GM19452 (cell line): ENCODE measurements around the gene HINT2.
A peak's percentile ranks its signal among the peaks of the same experiment; 100 is the strongest.

Source experiments
- ATAC-seq: cut with Tn5 transposase; IDR thresholded peaks from one replicate; pipeline ENCODE4 v1.9.1; 2021; ENCODE audit not compliant: unreplicated experiment

The HINT2 gene

GRCh38 chr9:35814841-35815543, at the start of gene HINT2:
TSS of gene HINT2 (minus strand) at chr9:35815042. CDS start at chr9:35814979, 63 bp downstream.
- peak; percentile 70 for ATAC-seq

- ATAC-seq: no peak
These were observed 48.7 kb upstream of the HINT2 start for GRCh38 chr9:35863583-35863982.

DNA sequence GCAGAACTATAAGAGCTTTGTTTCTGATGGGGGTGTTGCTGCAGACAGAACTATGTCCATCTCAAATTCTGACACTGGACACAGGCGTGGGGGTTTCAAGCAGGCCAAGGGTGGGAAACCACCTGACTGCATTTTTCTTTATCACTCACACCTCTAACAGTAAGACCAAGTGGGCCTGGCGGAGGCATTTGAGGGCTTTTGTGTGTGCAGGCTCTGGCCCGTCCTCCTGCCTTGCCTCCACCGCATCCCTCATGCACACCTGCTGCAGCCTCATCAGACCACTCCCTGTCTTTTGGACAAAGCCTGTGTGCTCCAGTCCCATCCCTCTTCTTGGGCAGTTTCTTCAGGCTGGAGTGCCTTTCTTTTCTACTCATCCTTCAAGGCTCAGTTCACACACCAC, 47.5 kb upstream of the HINT2 start:
- no peak for ATAC-seq

GRCh38 chr9:35861161-35861897, 46.5 kb upstream of the HINT2 start:
- no peak for ATAC-seq

- no peak for ATAC-seq
These were observed 45.1 kb upstream of the HINT2 start for GRCh38 chr9:35859990-35860339.

DNA sequence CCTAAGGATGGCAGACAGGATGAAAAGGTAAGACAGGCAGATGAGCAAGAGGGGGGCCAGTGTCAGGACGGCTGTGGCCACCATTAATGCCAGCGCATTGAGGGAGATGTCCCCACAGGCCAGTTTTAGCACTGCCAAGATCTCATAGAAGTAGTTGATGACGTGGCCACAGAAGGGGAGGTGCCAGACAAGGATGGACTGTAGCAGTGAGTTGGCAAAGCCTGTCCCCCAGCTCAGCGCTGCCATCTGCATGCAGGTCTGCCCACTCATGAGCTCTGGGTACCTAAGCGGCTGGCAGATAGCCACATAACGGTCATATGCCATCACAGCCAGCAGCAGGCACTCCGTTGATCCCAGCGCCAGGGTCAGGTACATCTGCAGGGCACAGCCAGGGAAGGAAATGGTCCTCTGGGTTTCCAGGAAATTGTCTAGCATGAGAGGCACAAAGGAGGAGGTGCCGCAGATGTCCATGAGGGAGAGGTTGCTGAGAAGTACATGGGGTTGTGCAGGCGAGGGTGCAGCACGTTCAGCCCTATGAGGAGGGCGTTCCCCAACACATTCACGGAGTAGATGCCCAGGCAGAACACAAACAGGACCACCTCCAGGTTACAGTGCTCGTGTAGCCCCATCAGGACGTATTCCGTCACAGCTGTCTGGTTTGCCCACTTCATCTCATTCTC, 44.6 kb upstream of the HINT2 start:
- ATAC-seq: no peak

DNA sequence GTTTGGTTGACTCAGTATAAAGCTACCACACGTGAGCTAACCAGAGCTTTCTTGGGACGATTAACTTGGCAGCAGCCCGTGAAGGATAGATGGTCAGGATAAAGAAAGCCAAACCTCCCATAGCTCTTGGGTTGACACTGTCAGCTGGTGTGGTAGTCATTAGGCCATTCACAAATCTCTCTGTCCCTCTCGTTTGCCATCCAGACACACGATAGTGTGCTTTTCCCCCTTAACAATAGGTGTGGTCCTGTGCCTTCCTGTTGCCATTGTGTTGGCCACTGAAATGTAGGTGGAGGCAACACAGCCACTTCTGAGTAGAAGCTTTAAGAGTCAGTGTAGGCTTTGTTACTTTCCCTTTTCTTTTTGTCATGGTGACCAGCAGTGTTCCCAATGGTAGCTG, 43.6 kb upstream of the HINT2 start:
- no peak for ATAC-seq

DNA sequence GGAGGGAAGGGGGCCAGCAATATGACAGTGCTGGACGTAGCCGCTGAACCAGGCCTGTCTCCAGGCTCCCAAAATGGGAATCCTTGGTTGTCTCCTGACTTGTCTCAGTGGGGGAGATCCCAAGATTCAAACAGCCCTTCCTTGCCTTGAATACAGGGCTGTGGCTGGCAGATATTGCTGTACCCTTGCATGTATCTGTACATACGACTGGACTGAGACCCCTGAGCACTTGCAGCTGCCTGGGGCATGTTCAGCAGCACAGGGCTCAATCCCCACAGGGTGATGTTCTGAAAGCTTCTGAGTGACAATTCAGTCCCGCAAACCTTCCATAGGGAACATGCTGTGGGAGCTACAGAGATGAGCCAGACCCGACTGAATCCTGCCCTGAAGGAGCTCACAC, 42.0 kb upstream of the HINT2 start:
- no peak for ATAC-seq

DNA sequence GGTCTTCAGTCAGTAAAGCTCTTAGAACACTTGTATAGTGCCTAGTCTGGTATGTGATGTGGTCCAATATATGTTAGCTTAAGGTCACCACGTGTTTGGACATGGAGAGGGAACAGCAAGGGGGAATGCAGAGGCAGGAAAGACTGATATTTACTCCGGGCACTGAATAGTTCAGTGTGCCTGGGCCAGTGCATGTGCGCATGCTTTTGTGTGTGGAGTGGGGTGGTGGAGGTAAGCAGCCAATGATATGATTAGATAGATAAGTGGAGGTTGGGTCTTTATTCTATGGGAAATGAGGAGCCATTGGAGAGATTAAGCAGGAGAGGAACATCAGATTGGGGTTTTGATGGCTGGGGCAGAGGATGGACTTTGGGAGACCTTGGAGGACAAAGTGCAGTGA, 41.4 kb upstream of the HINT2 start:
- no peak for ATAC-seq

DNA sequence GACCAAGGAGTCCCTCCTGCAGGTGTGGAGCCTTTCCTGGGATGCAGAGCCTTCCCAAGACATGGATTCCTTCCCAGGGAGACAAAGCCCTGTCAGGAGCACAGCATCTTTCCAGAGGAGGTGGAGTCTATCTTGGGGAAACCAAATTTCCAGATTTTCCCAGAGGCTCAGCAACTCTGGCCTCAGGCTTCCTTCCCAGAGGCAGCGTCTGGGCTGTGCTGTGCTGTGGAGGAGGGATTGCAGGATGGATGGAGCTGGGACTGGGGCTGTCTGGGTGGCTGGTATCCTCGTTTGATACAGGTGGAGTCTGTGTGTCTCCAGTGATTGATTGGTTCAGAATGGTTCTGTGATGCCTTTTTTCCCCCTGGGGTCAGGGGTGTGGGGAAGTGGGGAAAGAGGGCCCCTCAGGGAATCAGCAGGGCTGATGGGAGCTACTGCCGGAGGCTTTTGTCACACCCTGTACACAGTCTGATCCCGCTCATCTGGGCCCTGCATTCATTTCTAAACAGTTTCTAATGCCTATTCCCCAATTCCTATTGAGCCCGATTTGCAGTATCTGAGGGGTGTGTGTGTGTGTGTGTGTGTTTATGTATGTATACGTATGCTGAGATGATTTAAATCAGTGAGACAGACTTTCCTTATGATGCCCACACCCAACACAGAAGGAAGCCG, 39.4 kb upstream of the HINT2 start:
- no peak for ATAC-seq

DNA sequence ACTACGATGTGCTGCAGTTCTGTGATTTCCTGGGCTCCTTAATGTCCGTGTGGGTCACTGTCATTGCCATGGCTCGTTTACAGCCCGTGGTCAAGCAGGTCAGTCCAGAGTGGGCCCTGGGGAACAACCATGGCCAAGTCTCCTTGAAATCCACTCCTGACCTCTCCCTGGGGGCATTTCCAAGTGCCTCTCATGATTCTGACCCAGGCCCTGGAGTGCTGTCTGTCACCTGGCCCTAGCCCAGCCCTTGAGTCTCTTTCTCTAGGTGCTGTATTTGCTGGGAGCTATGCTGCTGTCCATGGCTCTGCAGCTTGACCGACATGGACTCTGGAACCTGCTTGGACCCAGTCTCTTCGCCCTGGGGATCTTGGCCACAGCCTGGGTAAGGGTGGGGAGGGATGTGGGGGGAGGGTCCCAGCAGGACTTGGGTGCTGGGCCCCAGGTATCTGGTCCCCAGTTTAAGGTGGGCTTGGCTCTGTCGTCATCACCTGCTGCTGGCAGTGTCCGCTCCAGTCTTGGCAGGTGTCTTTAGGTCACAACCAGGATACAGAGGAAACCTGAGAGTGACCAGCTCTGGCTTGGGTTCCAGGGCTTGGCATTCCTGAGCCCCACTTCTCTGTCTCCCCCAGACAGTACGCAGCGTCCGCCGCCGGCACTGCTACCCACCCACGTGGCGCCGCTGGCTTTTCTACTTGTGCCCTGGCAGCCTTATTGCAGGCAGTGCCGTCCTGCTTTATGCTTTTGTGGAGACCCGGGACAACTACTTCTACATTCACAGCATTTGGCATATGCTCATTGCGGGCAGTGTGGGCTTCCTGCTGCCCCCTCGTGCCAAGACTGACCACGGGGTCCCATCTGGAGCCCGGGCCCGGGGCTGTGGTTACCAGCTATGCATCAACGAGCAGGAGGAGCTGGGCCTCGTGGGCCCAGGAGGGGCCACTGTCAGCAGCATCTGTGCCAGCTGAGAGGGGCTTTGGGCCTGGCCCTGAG, 38.3 kb upstream of the HINT2 start:
- no peak for ATAC-seq

- no peak for ATAC-seq
These were observed 37.5 kb upstream of the HINT2 start for GRCh38 chr9:35852267-35852815.

DNA sequence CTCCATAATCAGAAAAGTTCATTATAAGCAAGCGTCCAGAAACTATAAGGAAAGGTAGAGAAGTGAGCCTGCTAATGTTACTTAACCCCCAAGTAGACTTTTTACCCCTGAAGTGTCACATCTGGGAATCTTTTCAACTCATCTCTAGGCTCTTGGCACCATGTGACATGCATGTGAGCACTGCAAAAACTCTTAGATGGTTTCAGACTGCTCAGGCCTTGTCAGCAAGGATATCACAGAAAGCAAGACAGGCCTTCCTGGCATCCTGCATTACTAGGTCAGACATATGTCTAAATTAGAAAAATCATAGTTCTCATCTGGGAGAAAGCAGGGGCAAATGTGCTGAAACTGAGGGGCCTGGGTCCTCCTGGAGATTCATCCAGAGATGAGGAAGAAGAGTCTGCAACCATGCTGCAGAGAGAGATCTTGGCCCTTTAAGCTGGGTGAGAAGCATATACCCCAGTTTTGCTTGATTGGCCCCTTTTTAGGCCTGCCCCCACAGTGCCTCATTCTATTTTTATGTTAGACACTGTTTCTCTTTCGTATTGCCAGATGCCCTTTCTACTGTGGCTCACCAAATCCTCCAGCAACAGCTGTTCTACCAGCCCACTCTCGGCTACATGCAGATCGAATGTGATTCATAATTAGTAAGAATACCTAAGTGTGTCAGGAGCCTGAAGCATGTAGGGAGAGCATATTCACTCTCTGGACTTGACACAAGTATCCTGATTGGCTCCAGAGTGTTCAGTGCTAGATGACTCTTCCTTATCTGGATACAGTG, 33.1 kb upstream of the HINT2 start:
- ATAC-seq: peak; percentile 88

DNA sequence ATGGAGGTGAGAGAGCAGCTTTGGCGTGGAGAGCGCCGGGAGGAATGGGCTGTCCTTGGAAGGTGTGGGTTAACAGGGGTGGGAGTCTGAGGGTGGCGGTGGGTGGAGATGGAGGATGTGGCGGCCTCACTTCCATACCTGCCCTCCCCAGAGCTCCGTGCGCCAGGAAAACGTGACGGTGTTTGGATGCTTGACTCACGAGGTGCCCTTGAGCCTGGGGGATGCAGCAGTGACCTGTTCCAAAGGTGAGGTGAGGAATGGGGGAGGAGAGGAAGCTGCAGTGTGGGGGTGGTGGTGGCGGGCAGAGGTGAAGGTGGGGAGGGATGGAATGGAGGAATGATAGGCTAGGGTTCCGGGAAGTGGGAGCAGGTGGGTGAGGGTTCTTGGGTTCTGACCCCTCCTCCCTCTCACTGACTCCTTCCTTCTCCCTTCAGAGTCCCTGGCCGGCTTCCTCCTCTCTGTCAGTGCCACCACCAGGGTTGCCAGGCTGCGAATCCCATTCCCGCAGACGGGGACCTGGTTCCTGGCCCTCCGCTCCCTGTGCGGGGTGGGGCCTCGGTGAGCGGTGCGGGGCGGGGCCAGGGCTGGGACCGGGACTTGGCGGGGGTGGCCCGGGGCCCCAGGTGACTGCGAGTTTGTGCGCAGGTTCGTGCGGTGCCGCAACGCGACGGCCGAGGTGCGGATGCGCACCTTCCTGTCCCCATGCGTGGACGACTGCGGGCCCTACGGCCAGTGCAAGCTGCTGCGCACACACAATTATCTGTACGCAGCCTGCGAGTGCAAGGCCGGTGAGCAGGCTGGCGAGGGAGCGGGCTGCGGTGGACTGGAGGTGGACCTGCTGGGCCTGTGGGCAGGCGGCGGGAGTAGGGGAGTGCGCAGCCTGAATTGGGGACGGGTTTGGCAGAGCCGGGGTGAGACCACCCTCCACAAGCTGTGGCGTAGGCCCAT, 31.3 kb upstream of the HINT2 start:
- no peak for ATAC-seq

DNA sequence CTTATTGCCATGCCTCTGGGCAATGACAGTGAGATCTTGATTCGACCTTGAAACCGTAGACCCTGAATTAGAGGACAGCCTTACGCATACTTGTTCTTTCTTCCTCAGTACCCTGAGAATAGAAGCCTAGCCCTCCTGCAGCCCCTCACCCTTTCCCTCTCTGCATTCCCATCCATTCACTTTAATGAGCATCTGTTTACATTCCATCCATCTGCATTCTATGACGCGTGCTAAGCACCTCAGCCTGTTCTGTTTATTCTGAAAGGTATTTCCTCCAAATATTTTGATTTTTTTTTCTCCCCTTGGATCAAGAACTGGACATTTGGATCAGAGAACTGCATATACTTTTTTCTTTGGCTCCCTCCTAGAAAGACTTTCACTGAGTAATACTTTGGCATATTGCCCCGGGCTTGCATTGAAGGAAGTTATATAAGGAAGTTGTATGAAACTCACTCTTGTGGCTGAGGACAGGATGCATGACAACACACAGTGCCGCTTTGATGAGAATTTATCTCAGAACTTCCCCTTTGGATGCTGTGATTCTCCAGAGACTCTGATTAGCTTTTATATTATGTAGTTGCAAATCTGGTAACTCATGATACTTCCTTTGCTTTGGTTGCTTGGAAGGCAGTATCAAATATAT, 29.9 kb upstream of the HINT2 start:
- no peak for ATAC-seq

DNA sequence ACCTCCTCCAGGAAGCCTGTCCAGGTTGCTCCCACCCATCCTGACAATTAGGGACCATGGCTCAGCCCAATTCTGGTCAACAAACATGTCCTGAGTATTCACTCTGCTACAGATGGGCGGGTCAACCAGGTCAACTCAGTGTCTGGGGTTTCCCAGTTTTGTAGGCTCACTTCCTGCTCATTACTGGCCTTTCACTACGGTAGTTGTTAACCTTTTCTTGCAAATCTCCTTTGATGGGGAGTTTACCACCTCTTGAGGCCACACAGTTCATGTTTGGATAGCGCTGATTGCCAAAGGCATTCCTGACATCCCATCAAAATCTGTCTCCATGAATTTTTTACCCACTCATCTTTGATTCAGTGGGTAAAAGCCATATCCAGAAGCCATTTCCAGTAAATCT, 28.0 kb upstream of the HINT2 start:
- peak; percentile 55 for ATAC-seq

DNA sequence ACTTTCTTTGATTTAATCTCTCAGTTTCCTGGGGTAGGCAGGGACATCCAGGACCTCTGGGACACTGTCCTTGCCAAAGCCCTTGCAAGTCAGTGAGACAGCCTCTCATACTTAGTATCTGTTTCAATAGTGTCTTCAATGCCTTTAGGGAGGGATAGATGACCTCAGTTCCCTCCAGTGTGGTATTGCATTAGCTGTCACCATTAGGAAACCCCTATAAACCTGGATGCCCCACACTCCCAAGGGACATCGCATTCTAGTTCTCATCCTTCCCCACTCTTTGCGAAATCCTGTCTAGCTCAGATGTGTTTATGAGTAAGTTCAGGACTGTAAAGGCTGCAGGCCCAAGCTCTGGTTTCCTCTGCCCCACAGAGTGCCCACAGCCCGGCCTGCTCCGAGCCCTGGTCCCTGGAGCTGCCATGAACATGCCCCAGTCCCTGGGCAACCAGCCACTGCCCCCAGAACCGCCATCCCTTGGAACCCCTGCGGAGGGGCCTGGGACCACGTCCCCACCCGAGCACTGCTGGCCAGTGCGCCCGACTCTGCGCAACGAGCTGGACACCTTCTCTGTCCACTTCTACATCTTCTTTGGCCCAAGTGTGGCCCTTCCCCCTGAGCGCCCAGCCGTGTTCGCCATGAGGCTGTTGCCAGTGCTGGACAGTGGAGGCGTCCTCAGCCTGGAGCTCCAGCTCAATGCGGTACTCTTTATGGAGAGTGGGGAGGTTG, 27.3 kb upstream of the HINT2 start:
- no peak for ATAC-seq
